PC-3 (cell line): Measurements from ENCODE around the gene HEXD. TPM values are rescaled to one million over a fixed set of nuclear protein-coding genes. Genes with fewer than 3 reads are reported as not detected.

Source experiments
- ATAC-seq: fragments of 200-7000 bp; cut with Tn5 transposase; 2 replicates; pipeline ENCODE4 v1.9.1; 2020; ENCODE audit warnings: mild to moderate bottlenecking, moderate library complexity
- BruUV-seq: library from RNA; stranded (reverse); fragments of 400-500 nt; replicated peaks from 2 replicates; lab custom pipeline; 2021; lab: Mats Ljungman, UMichigan
- CTCF ChIA-PET: fragments of 300-600 bp; sonication (Branson Sonifier 250); formaldehyde crosslinking; loops from one replicate; lab custom pipeline; 2022; ENCODE audit warnings: antibody characterized with exemption; lab: Charles Lee
- POLR2A ChIA-PET: fragments of 300-600 bp; sonication (Branson Sonifier 250); formaldehyde crosslinking; loops from one replicate; lab custom pipeline; 2022; ENCODE audit warnings: antibody characterized with exemption; ENCODE audit not compliant: unreplicated experiment; lab: Charles Lee
- DNase-seq: peaks from one replicate; pipeline ENCODE4 v3.0.0-alpha.2; 2015
- H2AFZ ChIP-seq: fragments of 300-600 bp; sonication (generic); 2 replicates; pipeline ENCODE4 v1.6.0; 2016; ENCODE audit warnings: antibody characterized with exemption, low read length
- H3F3A ChIP-seq: fragments of 300-600 bp; sonication (generic); one replicate; pipeline ENCODE4 v1.6.0; 2017; ENCODE audit warnings: antibody characterized with exemption, low read length, control low read depth, mild to moderate bottlenecking; ENCODE audit not compliant: unreplicated experiment
- H3K27ac ChIP-seq: fragments of 300-600 bp; sonication (generic); 2 replicates; pipeline ENCODE4 v1.5.1; 2016; ENCODE audit warnings: mild to moderate bottlenecking, low read length
- H3K27me3 ChIP-seq: fragments of 300-600 bp; sonication (generic); 2 replicates; pipeline ENCODE4 v1.6.1; 2016; ENCODE audit warnings: low read length, mixed read lengths
- H3K36me3 ChIP-seq: fragments of 300-600 bp; sonication (generic); 2 replicates; pipeline ENCODE4 v1.6.1; 2016; ENCODE audit warnings: low read depth, mixed run types, low read length, mixed read lengths
- H3K4me1 ChIP-seq: fragments of 300-600 bp; sonication (generic); 2 replicates; pipeline ENCODE4 v1.5.1; 2016; ENCODE audit warnings: low read length; ENCODE audit not compliant: insufficient read depth
- H3K4me2 ChIP-seq: fragments of 300-600 bp; sonication (generic); 2 replicates; pipeline ENCODE4 v1.6.0; 2016; ENCODE audit warnings: low read length
- H3K4me3 ChIP-seq: fragments of 300-600 bp; sonication (generic); 2 replicates; pipeline ENCODE4 v1.5.1; 2016; ENCODE audit warnings: mild to moderate bottlenecking, low read length, mixed read lengths
- H3K79me2 ChIP-seq: fragments of 300-600 bp; sonication (generic); 2 replicates; pipeline ENCODE4 v1.6.1; 2017; ENCODE audit warnings: low read length, mixed read lengths
- H3K9ac ChIP-seq: fragments of 300-600 bp; sonication (generic); 2 replicates; pipeline ENCODE4 v1.6.0; 2016; ENCODE audit warnings: mild to moderate bottlenecking, low read length
- H3K9me2 ChIP-seq: fragments of 300-600 bp; sonication (generic); replicated peaks from 2 replicates; pipeline ENCODE4 v1.6.1; 2016; ENCODE audit warnings: mixed run types, low read length, mixed read lengths
- H3K9me3 ChIP-seq: fragments of 300-600 bp; sonication (generic); 2 replicates; pipeline ENCODE4 v1.6.1; 2016; ENCODE audit warnings: low read length, mixed read lengths
- H4K20me1 ChIP-seq: fragments of 300-600 bp; sonication (generic); 2 replicates; pipeline ENCODE4 v1.6.1; 2016; ENCODE audit warnings: low read length, mixed read lengths
- EZH2 ChIP-seq: fragments of 300-600 bp; sonication (generic); IDR thresholded peaks from one replicate; pipeline ENCODE4 v1.6.1; 2017; ENCODE audit warnings: antibody characterized with exemption, mild to moderate bottlenecking, low read length; ENCODE audit not compliant: unreplicated experiment
- EZH2phosphoT487 ChIP-seq: fragments of 300-600 bp; sonication (generic); IDR thresholded peaks from 2 replicates; pipeline ENCODE4 v1.6.1; 2018; ENCODE audit warnings: mild to moderate bottlenecking, antibody characterized with exemption, low read length, borderline replicate concordance
- intact Hi-C: fragments of 100-400 bp; cut with micrococcal nuclease; formaldehyde crosslinking; loops from 2 replicates; pipeline ENCODE4 v1.9.0; 2023
- total RNA-seq: library from RNA; depleted of rRNA; stranded (reverse); fragments of >200 nt; gene quantifications from 2 replicates; pipeline ENCODE4 v1.2.3, GENCODE V29; 2014
- TF ChIP-seq, protein P1 (sequence below): fragments of 300-600 bp; sonication (generic); conservative IDR thresholded peaks from 2 replicates; pipeline ENCODE4 v1.5.1; 2017; ENCODE audit warnings: antibody characterized with exemption, low read depth, mild to moderate bottlenecking, low read length

The HEXD gene
- total RNA-seq, 1 experiment from 2014 or later, result 12.7 TPM

DNA sequence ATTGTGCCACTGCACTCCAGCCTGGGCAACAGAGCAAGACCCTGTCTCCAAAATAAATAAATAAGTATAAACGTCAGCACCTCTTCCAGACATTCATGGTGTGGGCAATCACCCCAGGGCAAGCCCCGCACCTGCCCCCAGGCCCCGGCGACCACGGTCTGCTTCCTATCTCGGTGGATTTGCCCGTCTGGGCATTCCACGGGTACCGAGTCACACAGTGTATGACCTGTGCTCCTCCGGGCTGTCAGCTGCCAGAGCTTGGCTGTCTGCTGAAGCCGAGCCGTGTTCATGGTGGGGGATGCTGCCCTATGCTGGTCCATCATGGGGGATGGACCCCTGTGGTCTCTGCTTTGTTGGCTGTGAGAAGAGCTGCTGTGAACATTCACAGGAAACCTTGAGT is 17.0 kb downstream of the HEXD start:
- Histone ChIP-seq H3K27me3 (no peaks in the 10 kb centered on the region), H3K27ac (no peak overlapping the region), H3K4me2 (no peak overlapping the region), H2AFZ (no peak overlapping the region), H4K20me1 (no peaks in the 10 kb centered on the region), H3K9ac (no peak overlapping the region), H3K9me3 (no peaks in the 10 kb centered on the region), H3K36me3 (no peaks in the 10 kb centered on the region), H3K79me2 (no peaks in the 10 kb centered on the region), H3F3A (no peaks in the 10 kb centered on the region), H3K9me2 (no peaks in the 10 kb centered on the region), H3K4me3 (no peak overlapping the region), H3K4me1 (no peaks in the 10 kb centered on the region)
- CTCF ChIA-PET, result no interaction called here
- DNase-seq (no peak), ATAC-seq (no peak; the same call in 1 of the 2 replicates)
- TF ChIP-seq EZH2phosphoT487, result no peak
- TF ChIP-seq, protein P1, sequence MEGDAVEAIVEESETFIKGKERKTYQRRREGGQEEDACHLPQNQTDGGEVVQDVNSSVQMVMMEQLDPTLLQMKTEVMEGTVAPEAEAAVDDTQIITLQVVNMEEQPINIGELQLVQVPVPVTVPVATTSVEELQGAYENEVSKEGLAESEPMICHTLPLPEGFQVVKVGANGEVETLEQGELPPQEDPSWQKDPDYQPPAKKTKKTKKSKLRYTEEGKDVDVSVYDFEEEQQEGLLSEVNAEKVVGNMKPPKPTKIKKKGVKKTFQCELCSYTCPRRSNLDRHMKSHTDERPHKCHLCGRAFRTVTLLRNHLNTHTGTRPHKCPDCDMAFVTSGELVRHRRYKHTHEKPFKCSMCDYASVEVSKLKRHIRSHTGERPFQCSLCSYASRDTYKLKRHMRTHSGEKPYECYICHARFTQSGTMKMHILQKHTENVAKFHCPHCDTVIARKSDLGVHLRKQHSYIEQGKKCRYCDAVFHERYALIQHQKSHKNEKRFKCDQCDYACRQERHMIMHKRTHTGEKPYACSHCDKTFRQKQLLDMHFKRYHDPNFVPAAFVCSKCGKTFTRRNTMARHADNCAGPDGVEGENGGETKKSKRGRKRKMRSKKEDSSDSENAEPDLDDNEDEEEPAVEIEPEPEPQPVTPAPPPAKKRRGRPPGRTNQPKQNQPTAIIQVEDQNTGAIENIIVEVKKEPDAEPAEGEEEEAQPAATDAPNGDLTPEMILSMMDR, result no peak
- no peak for TF ChIP-seq EZH2
- POLR2A ChIA-PET, result no interaction called here
- intact Hi-C loops, result no loop called here
- no TSS peak for BruUV-seq

DNA sequence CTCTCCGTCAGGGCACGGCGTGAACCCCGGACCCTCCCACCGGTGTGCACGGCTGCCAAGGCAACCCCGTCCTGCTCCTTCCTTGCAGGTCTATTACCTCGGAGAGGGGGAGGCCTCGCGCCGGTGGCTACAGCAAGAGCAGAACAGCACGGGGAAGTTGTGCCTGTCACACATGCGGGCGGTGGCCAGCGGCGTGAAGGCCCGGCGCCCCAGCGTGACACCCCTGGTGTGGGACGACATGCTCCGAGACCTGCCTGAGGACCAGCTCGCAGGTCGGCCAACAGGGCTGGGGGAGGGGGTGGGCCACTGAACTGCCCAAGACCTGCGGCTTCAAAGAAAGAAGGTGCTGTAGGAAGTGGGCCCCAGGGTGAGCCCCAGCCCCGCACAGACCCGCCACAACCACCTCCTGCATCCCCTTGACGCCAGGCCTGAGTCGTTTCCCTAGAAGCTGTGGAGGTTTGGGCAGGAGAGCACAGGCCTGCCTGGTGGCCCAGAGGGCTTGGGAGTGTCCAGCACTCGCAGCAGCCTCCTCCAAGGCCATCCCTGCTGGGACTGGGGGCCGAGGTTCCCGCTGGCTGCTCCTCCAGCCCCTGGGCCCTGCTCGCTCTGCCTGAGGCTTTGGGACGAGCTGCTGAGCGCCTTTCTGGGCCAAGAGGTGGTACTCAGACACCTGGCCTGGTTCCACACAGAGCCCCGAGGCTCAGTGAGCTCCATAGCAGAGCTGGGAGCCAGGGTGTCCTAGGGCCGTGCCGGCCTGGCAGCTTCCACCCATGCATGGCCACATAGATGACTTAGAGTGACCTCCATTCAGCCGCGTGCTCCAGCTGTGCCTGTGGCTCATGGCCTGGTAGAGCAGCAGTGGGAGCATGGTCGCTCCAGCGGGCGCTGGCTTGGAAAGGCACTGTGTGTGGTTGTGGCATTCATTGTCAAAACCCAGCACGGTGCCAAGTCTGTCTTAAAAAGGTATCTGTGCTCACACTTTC is 17.7 kb downstream of the HEXD start:
- Histone ChIP-seq H3F3A (no peaks in the 10 kb centered on the region), H3K27ac (no peak overlapping the region), H3K4me1 (no peaks in the 10 kb centered on the region), H2AFZ (no peak overlapping the region), H3K4me3 (no peak overlapping the region), H3K9me2 (no peaks in the 10 kb centered on the region), H3K9ac (no peak overlapping the region), H3K9me3 (no peaks in the 10 kb centered on the region), H3K27me3 (no peaks in the 10 kb centered on the region), H3K4me2 (no peak overlapping the region), H4K20me1 (no peaks in the 10 kb centered on the region), H3K79me2 (no peaks in the 10 kb centered on the region), H3K36me3 (no peaks in the 10 kb centered on the region)
- ATAC-seq (no peak), DNase-seq (no peak)
- ChIA-PET CTCF (no interaction called here), POLR2A (no interaction called here)
- intact Hi-C loops, result no loop called here
- no TSS peak for BruUV-seq
- TF ChIP-seq EZH2, result no peak
- TF ChIP-seq, protein P1, result no peak
- no peak for TF ChIP-seq EZH2phosphoT487
